Sigmoid colon (tissue), 7 donors: Measurements from ENCODE around the gene PATL2. TPM values are rescaled to one million over a fixed set of nuclear protein-coding genes. Genes with fewer than 3 reads are reported as not detected.

Experiments used
- DNase-seq: peaks from one replicate; pipeline ENCODE4 v3.0.0-alpha.2; 2019
- H3K27ac ChIP-seq, 4 donors: fragments of 200-600 bp; sonication (generic); one replicate each; pipeline ENCODE4 v1.5.1; 2016 to 2019; ENCODE audit warnings: mild to moderate bottlenecking in 1 of 4
- H3K27me3 ChIP-seq, 3 donors: fragments of 200-600 bp; sonication (generic); one replicate each; pipeline ENCODE4 v1.5.1; 2019; ENCODE audit warnings: mild to moderate bottlenecking in 1 of 3
- H3K36me3 ChIP-seq, 4 donors: fragments of 200-600 bp; sonication (generic); one replicate each; pipeline ENCODE4 v1.5.1; 2016 to 2019
- H3K4me1 ChIP-seq, 4 donors: fragments of 200-600 bp; sonication (generic); one replicate each; pipeline ENCODE4 v1.5.1; 2017 to 2019
- H3K4me3 ChIP-seq, 4 donors: fragments of 200-600 bp; sonication (generic); one replicate each; pipeline ENCODE4 v1.5.1; 2017 to 2019; ENCODE audit warnings: mild to moderate bottlenecking in 2 of 4, moderate library complexity in 1 of 4
- H3K9me3 ChIP-seq, 4 donors: fragments of 200-600 bp in 3 of 4; sonication (generic) in 3 of 4; one replicate each; pipeline versions ENCODE4 v1.5.1 to v1.6.1; 2013 to 2019
- CTCF ChIP-seq, 4 experiments: fragments of 450-650 bp in 3 of 4; fragments of 200-600 bp in 1 of 4; IDR thresholded peaks; one replicate each; pipeline ENCODE4 v1.5.1; 2016 to 2019; ENCODE audit warnings: antibody characterized with exemption in 4 of 4, mild to moderate bottlenecking in 3 of 4, moderate library complexity in 2 of 4
- EP300 ChIP-seq, 4 donors: sonication (generic); formaldehyde crosslinking; IDR thresholded peaks; one replicate each; pipeline ENCODE4 v1.6.1; 2017; ENCODE audit warnings: antibody characterized with exemption in 4 of 4
- POLR2A ChIP-seq, 2 donors: fragments of 450-650 bp; IDR thresholded peaks; one replicate each; pipeline ENCODE4 v1.6.1; 2016; ENCODE audit warnings: antibody characterized with exemption in 2 of 2, mild to moderate bottlenecking in 2 of 2, moderate library complexity in 2 of 2
- POLR2AphosphoS5 ChIP-seq, 4 donors: sonication (generic); formaldehyde crosslinking; IDR thresholded peaks; one replicate each; pipeline ENCODE4 v1.6.1; 2017; ENCODE audit warnings: antibody characterized with exemption in 4 of 4
- WGBS, 2 donors: extraction: QIAGEN DNeasy Blood & Tissue Kit; methylation state at CpG; one replicate each; pipeline ENCODE4 v1.1.7; 2013; 5-methylcytosine and 5-hydroxymethylcytosine counted together
- intact Hi-C: fragments of 100-400 bp; cut with DNase I; formaldehyde crosslinking; loops from one replicate; pipeline ENCODE4 v1.15.1; 2023
- polyA plus RNA-seq, 3 donors: library from polyadenylated mRNA; stranded (reverse); fragments of 200-250 nt; gene quantifications; one replicate each; pipeline ENCODE4 v1.2.3, GENCODE V29; 2013
- total RNA-seq, 4 donors: library from RNA; depleted of rRNA; stranded (reverse); fragments of >200 nt; gene quantifications; one replicate each; pipeline ENCODE4 v1.1.0, GENCODE V29; 2016
- donor health status: healthy with polysubstance abuse.
- donor health status: Bipolar disorder and iron deficiency.
- donor health status: healthy.

The PATL2 gene
- total and polyA plus RNA-seq, 7 donors: 0.41 to 8.1 (median 0.91) TPM; not detected in 1

- H3K4me1 ChIP-seq: peaks cover 0 to 5% (median 2%) of the 10 kb centered on the region in 4 donors
- DNase-seq: no peak
- H3K4me3 ChIP-seq: no peak overlapping the region
- TF ChIP-seq POLR2A (IDR thresholded peaks at IDR 0.05): no peak
- TF ChIP-seq CTCF (IDR thresholded peaks at IDR 0.05): no peak
- no peak for TF ChIP-seq EP300 (IDR thresholded peaks at IDR 0.05)
- no peak for TF ChIP-seq POLR2AphosphoS5 (IDR thresholded peaks at IDR 0.05)
- no peaks in the 10 kb centered on the region for H3K9me3 ChIP-seq
- no peaks in the 10 kb centered on the region for H3K36me3 ChIP-seq
- H3K27ac ChIP-seq: no peak overlapping the region
- 41 to 84% methylated on average over 2 of the region's 2 CpGs for WGBS, 2 donors
- H3K27me3 ChIP-seq: no peaks in the 10 kb centered on the region
- intact Hi-C loops: no loop called here
Observed at GRCh38 chr15:44668921-44669320, 42.2 kb downstream of the PATL2 start.

- no peaks in the 10 kb centered on the region for H3K36me3 ChIP-seq
- H3K4me3 ChIP-seq: no peak overlapping the region
- H3K9me3 ChIP-seq: no peaks in the 10 kb centered on the region
- H3K27ac ChIP-seq: no peak overlapping the region
- TF ChIP-seq EP300 (IDR thresholded peaks at IDR 0.05): no peak
- no peak for TF ChIP-seq POLR2A (IDR thresholded peaks at IDR 0.05)
- no peak for TF ChIP-seq POLR2AphosphoS5 (IDR thresholded peaks at IDR 0.05)
- TF ChIP-seq CTCF (IDR thresholded peaks at IDR 0.05): no peak
- intact Hi-C loops: no loop called here
- peaks cover 0 to 15% (median 11%) of the 10 kb centered on the region in 4 donors for H3K4me1 ChIP-seq
- no peaks in the 10 kb centered on the region for H3K27me3 ChIP-seq
- no peak for DNase-seq
- 58 to 62% methylated on average over 3 of the region's 3 CpGs for WGBS, 2 donors
Observed at GRCh38 chr15:44667039-44667360, 44.1 kb downstream of the PATL2 start.

GRCh38 chr15:44666210-44667038 lies 44.7 kb downstream of the PATL2 start:
- H3K36me3 ChIP-seq: no peaks in the 10 kb centered on the region
- no peak for TF ChIP-seq EP300 (IDR thresholded peaks at IDR 0.05)
- no peak for TF ChIP-seq POLR2A (IDR thresholded peaks at IDR 0.05)
- TF ChIP-seq POLR2AphosphoS5 (IDR thresholded peaks at IDR 0.05): no peak
- no peak for TF ChIP-seq CTCF (IDR thresholded peaks at IDR 0.05)
- H3K27ac ChIP-seq: no peak overlapping the region
- H3K27me3 ChIP-seq: no peaks in the 10 kb centered on the region
- 35 to 62% methylated on average over 5 of the region's 5 CpGs for WGBS, 2 donors
- peaks cover 0 to 20% (median 17%) of the 10 kb centered on the region in 4 donors for H3K4me1 ChIP-seq
- no peak overlapping the region for H3K4me3 ChIP-seq
- no peak for DNase-seq
- no peaks in the 10 kb centered on the region for H3K9me3 ChIP-seq
- intact Hi-C loops: no loop called here

- peaks cover 0 to 16% (median 4%) of the 10 kb centered on the region in 4 donors for H3K36me3 ChIP-seq
- H3K9me3 ChIP-seq: no peaks in the 10 kb centered on the region
- intact Hi-C loops: loop anchor here (1.0 to 2.0 kb wide), 5 partner anchors 48 to 375 kb away; partner anchors contain the start of genes B2M, GOLM2, PATL2 and SORD
- WGBS, 2 donors: 7 to 8% methylated on average over 53 of the region's 53 CpGs
- TF ChIP-seq CTCF (IDR thresholded peaks at IDR 0.05) (peak; percentile 92 to 99 (median 94)), EP300 (IDR thresholded peaks at IDR 0.05) (peak in 2 of 4 donors; percentile 23 to 59), POLR2AphosphoS5 (IDR thresholded peaks at IDR 0.05) (peak; percentile 97 to 99 (median 98)), POLR2A (IDR thresholded peaks at IDR 0.05) (peak; percentile 94 to 95)
- H3K4me1 ChIP-seq: peaks cover 0 to 26% (median 18%) of the 10 kb centered on the region in 4 donors
- DNase-seq: peak; percentile 99
- no peaks in the 10 kb centered on the region for H3K27me3 ChIP-seq
- peak within 1 kb of the TSS; percentile 97 to 99 (median 99) for H3K27ac ChIP-seq
- H3K4me3 ChIP-seq: peak within 1 kb of the TSS; percentile 86 to 100 (median 98)
Observed at GRCh38 chr15:44663410-44664308, 47.5 kb downstream of the PATL2 start, which contains the start of gene SPG11. TSS of gene SPG11 (minus strand) at chr15:44663662. CDS start at chr15:44663647, 15 bp downstream.
